A549 (cell line): Measurements from ENCODE around the gene CLDN25.

Experiments
- CTCF ChIP-seq: fragments of >200 bp; sonication (Bioruptor Twin); formaldehyde crosslinking; IDR thresholded peaks from 3 replicates; pipeline ENCODE4 v1.5.1; 2016
- POLR2A ChIP-seq: IDR thresholded peaks from 2 replicates; pipeline ENCODE4 v1.6.1; 2012; ENCODE audit warnings: mild to moderate bottlenecking, low read length
- RAD21 ChIP-seq, 2 experiments: fragments of >200 bp in 1 of 2; sonication (Bioruptor Twin) in 1 of 2; formaldehyde crosslinking in 1 of 2; IDR thresholded peaks in 1 of 2; conservative IDR thresholded peaks in 1 of 2; 2 replicates in 1 of 2; 3 replicates in 1 of 2; pipeline ENCODE4 v1.6.1; 2012 to 2018; ENCODE audit warnings: inconsistent platforms in 1 of 2
- RCOR1 ChIP-seq: fragments of 150-350 bp; IDR thresholded peaks from 2 replicates; pipeline ENCODE4 v1.6.1; 2014; ENCODE audit warnings: antibody characterized with exemption, low read length, low read depth
- RFX5 ChIP-seq: fragments of 450-650 bp; IDR thresholded peaks from 2 replicates; pipeline ENCODE4 v1.7.1; 2014; ENCODE audit warnings: antibody characterized with exemption, mild to moderate bottlenecking, moderate library complexity
- ZC3H11A ChIP-seq: fragments of 450-650 bp; IDR thresholded peaks from 2 replicates; pipeline ENCODE4 v1.6.1; 2014; ENCODE audit warnings: antibody characterized with exemption, mild to moderate bottlenecking
- TF ChIP-seq, protein P1 (sequence below): fragments of 200-600 bp; sonication (generic); IDR thresholded peaks from 2 replicates; pipeline ENCODE4 v1.6.1; 2016; ENCODE audit warnings: antibody characterized with exemption, mild to moderate bottlenecking, moderate library complexity

- no peak for TF ChIP-seq CTCF
- TF ChIP-seq POLR2A: no peak
- TF ChIP-seq, protein P1, sequence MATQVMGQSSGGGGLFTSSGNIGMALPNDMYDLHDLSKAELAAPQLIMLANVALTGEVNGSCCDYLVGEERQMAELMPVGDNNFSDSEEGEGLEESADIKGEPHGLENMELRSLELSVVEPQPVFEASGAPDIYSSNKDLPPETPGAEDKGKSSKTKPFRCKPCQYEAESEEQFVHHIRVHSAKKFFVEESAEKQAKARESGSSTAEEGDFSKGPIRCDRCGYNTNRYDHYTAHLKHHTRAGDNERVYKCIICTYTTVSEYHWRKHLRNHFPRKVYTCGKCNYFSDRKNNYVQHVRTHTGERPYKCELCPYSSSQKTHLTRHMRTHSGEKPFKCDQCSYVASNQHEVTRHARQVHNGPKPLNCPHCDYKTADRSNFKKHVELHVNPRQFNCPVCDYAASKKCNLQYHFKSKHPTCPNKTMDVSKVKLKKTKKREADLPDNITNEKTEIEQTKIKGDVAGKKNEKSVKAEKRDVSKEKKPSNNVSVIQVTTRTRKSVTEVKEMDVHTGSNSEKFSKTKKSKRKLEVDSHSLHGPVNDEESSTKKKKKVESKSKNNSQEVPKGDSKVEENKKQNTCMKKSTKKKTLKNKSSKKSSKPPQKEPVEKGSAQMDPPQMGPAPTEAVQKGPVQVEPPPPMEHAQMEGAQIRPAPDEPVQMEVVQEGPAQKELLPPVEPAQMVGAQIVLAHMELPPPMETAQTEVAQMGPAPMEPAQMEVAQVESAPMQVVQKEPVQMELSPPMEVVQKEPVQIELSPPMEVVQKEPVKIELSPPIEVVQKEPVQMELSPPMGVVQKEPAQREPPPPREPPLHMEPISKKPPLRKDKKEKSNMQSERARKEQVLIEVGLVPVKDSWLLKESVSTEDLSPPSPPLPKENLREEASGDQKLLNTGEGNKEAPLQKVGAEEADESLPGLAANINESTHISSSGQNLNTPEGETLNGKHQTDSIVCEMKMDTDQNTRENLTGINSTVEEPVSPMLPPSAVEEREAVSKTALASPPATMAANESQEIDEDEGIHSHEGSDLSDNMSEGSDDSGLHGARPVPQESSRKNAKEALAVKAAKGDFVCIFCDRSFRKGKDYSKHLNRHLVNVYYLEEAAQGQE: no peak
- no peak for TF ChIP-seq RAD21 (conservative IDR thresholded peaks at IDR 0.05 in 1 of 2, IDR thresholded peaks at IDR 0.05 in 1 of 2)
- no peak for TF ChIP-seq RCOR1
- no peak for TF ChIP-seq ZC3H11A
- no peak for TF ChIP-seq RFX5
Observed at GRCh38 chr11:113805640-113806039, 26.0 kb downstream of the CLDN25 start.
